Thyroid gland (tissue), 4 donors: ENCODE measurements around the gene SH3RF3. TPM values are rescaled to one million over a fixed set of nuclear protein-coding genes. Genes with fewer than 3 reads are reported as not detected.

ENCODE experiments used
- DNase-seq, 2 donors: peaks; one replicate each; pipeline ENCODE4 v3.0.0-alpha.2; 2019
- H3K27ac ChIP-seq, 3 donors: fragments of 200-600 bp; sonication (generic); 1 replicate in 2 of 3; 2 replicates in 1 of 3; pipeline ENCODE4 v1.5.1; 2016 to 2019; ENCODE audit warnings: mild to moderate bottlenecking in 1 of 3, moderate library complexity in 1 of 3
- H3K27me3 ChIP-seq: fragments of 200-600 bp; sonication (generic); one replicate; pipeline ENCODE4 v1.5.1; 2019
- H3K36me3 ChIP-seq, 2 donors: fragments of 200-600 bp; sonication (generic); one replicate each; pipeline ENCODE4 v1.5.1; 2016 to 2019
- H3K4me1 ChIP-seq, 2 donors: fragments of 200-600 bp; sonication (generic); one replicate each; pipeline ENCODE4 v1.5.1; 2017 to 2019
- H3K4me3 ChIP-seq, 3 donors: fragments of 200-600 bp; sonication (generic); replicated peaks in 1 of 3; 1 replicate in 2 of 3; 2 replicates in 1 of 3; pipeline ENCODE4 v1.5.1; 2016; ENCODE audit warnings: mild to moderate bottlenecking in 1 of 3
- H3K9me3 ChIP-seq: fragments of 200-600 bp; sonication (generic); one replicate; pipeline ENCODE4 v1.5.1; 2017
- CTCF ChIP-seq, 6 experiments: fragments of 200-600 bp in 3 of 6; fragments of 450-650 bp in 3 of 6; sonication (generic) in 3 of 6; IDR thresholded peaks; one replicate each; pipeline ENCODE4 v1.5.1; 2016 to 2019; ENCODE audit warnings: antibody characterized with exemption in 6 of 6, mild to moderate bottlenecking in 2 of 6, inconsistent platforms in 1 of 6, moderate library complexity in 1 of 6
- POLR2A ChIP-seq, 2 donors: fragments of 450-650 bp; IDR thresholded peaks; one replicate each; pipeline ENCODE4 v1.6.1; 2017; ENCODE audit warnings: antibody characterized with exemption in 2 of 2, mild to moderate bottlenecking in 2 of 2, moderate library complexity in 1 of 2
- WGBS, 2 donors: methylation state at CpG; one replicate each; pipeline ENCODE4 v1.1.5; 2017; 5-methylcytosine and 5-hydroxymethylcytosine counted together
- intact Hi-C: fragments of 100-400 bp; cut with DNase I; formaldehyde crosslinking; loops from one replicate; pipeline ENCODE4 v1.15.1; 2023
- total RNA-seq, 4 donors: library from RNA; depleted of rRNA; stranded (reverse); fragments of >200 nt; gene quantifications; one replicate each; pipeline ENCODE4 v1.2.3, GENCODE V29; 2016

The SH3RF3 gene
- 1 to 10 TPM; 2.1 to 7.4 (median 2.8) TPM for total RNA-seq

GRCh38 chr2:109128616-109129355 is at the start of gene SH3RF3:
TSS of gene SH3RF3 (plus strand) at chr2:109129205.
- no peak for TF ChIP-seq CTCF (IDR thresholded peaks at IDR 0.05)
- no peak for TF ChIP-seq POLR2A (IDR thresholded peaks at IDR 0.05)
- H3K4me3 ChIP-seq: peak within 1 kb of the TSS; percentile 41 to 60 (median 45)
- peaks cover 0 to 21% of the 10 kb centered on the region in 2 donors for H3K4me1 ChIP-seq
- H3K27ac ChIP-seq: peak within 1 kb of the TSS in 2 of 3 donors; percentile 31 to 34
- intact Hi-C loops: loop anchor here (2.0 kb wide), 1 partner anchor 380 kb away; no protein-coding TSS in a partner anchor
- no peaks in the 10 kb centered on the region for H3K36me3 ChIP-seq
- WGBS, 2 donors: 1% methylated on average over 14 to 26 of the region's 85 CpGs
- H3K9me3 ChIP-seq: no peaks in the 10 kb centered on the region
- no peaks in the 10 kb centered on the region for H3K27me3 ChIP-seq
- peak; percentile 38 to 45 for DNase-seq

GRCh38 chr2:109079590-109079989 is 49.4 kb upstream of the SH3RF3 start:
- 86 to 87% methylated on average over 6 of the region's 6 CpGs for WGBS, 2 donors
- Histone ChIP-seq H3K9me3 (no peaks in the 10 kb centered on the region), H3K4me1 (no peaks in the 10 kb centered on the region), H3K27me3 (no peaks in the 10 kb centered on the region), H3K36me3 (no peaks in the 10 kb centered on the region), H3K4me3 (no peak overlapping the region), H3K27ac (no peak overlapping the region)
- intact Hi-C loops: no loop called here
- TF ChIP-seq POLR2A (IDR thresholded peaks at IDR 0.05) (no peak), CTCF (IDR thresholded peaks at IDR 0.05) (no peak)
- DNase-seq: no peak

- no peaks in the 10 kb centered on the region for H3K4me1 ChIP-seq
- H3K27me3 ChIP-seq: no peaks in the 10 kb centered on the region
- intact Hi-C loops: no loop called here
- H3K36me3 ChIP-seq: no peaks in the 10 kb centered on the region
- H3K27ac ChIP-seq: no peak overlapping the region
- 77 to 79% methylated on average over 6 of the region's 6 CpGs for WGBS, 2 donors
- TF ChIP-seq CTCF (IDR thresholded peaks at IDR 0.05): no peak
- TF ChIP-seq POLR2A (IDR thresholded peaks at IDR 0.05): no peak
- no peaks in the 10 kb centered on the region for H3K9me3 ChIP-seq
- no peak for DNase-seq
- H3K4me3 ChIP-seq: no peak overlapping the region
Measured at GRCh38 chr2:109080109-109080508, 48.9 kb upstream of the SH3RF3 start.

GRCh38 chr2:109080757-109081156 is 48.2 kb upstream of the SH3RF3 start:
- WGBS, 2 donors: 49 to 51% methylated on average over 3 of the region's 3 CpGs
- no peaks in the 10 kb centered on the region for H3K36me3 ChIP-seq
- intact Hi-C loops: no loop called here
- no peak overlapping the region for H3K27ac ChIP-seq
- no peak for TF ChIP-seq POLR2A (IDR thresholded peaks at IDR 0.05)
- TF ChIP-seq CTCF (IDR thresholded peaks at IDR 0.05): no peak
- no peaks in the 10 kb centered on the region for H3K4me1 ChIP-seq
- H3K4me3 ChIP-seq: no peak overlapping the region
- H3K27me3 ChIP-seq: no peaks in the 10 kb centered on the region
- no peak for DNase-seq
- no peaks in the 10 kb centered on the region for H3K9me3 ChIP-seq

GRCh38 chr2:109081374-109081773 is 47.6 kb upstream of the SH3RF3 start:
- 70 to 82% methylated on average over 8 of the region's 8 CpGs for WGBS, 2 donors
- intact Hi-C loops: no loop called here
- TF ChIP-seq CTCF (IDR thresholded peaks at IDR 0.05) (no peak), POLR2A (IDR thresholded peaks at IDR 0.05) (no peak)
- DNase-seq: no peak
- H3K9me3 ChIP-seq: no peaks in the 10 kb centered on the region
- no peaks in the 10 kb centered on the region for H3K4me1 ChIP-seq
- no peak overlapping the region for H3K4me3 ChIP-seq
- no peak overlapping the region for H3K27ac ChIP-seq
- no peaks in the 10 kb centered on the region for H3K36me3 ChIP-seq
- no peaks in the 10 kb centered on the region for H3K27me3 ChIP-seq
